Measurements from ENCODE around the gene TMCC3. TPM values are rescaled to one million over a fixed set of nuclear protein-coding genes. Genes with fewer than 3 reads are reported as not detected.
"Not testable (repeated sequence)": the region's sequence is repeated elsewhere in the genome, so short reads cannot be mapped to it uniquely, and the experiment has no call there.

TMCC3 gene
- total RNA-seq, 2 experiments from 2014 or later: 0.18 to 0.60 TPM

DNA sequence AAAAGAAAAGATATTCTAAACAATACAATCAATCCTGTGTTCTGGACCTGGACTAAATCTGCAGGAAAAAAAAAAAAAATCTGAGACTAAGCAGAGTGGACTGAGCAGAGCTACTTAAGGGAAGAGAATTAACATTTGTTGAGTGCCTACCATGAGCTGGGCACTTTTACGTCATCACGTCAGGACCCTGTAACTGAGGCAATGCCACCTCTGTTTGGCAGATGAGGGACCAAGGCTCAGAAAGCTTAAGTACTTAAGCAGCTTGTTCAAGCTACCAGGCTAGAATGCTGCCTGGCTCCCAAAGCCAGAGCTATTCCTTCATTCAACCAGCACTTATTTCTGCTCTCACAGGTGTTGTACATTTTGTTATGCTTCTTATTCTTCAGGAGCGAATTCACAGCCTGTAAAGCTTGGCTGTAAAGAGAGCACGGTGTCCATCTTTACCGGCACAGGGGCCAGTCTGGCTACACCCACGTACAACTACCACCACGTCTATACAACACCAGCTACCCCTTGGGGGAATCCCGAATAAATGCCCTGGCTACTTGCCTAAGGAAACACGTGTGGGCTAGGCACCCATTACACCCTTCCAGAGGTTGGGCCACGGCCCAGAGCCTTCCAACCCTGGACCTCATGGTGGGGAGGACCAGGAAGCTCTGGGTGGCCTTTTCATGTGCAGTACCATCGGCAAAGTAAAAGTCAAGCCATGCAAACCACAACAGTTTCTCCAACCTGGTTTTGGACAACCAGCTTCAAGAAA lies 27.0 kb downstream of the TMCC3 start:
- H3K4me3 Mint-ChIP-seq: no peak overlapping the region
- H3K36me3 Mint-ChIP-seq (ENCODE audit: low read depth): no peaks in the 10 kb centered on the region
- DNase-seq (no peak), ATAC-seq (no peak)
- no peak overlapping the region for H3K27ac Mint-ChIP-seq
- no peaks in the 10 kb centered on the region for H3K9me3 Mint-ChIP-seq (ENCODE audit: insufficient read depth)
- H3K4me1 Mint-ChIP-seq (ENCODE audit: low read depth): peaks cover 16% of the 10 kb centered on the region
- POLR2A ChIA-PET: interaction anchor here (1.1 kb wide), 1 partner anchor 380 kb away, joined by 3 read pairs; no protein-coding TSS in a partner anchor
- no peaks in the 10 kb centered on the region for H3K27me3 Mint-ChIP-seq (ENCODE audit: low read depth)
- CTCF ChIA-PET: interaction anchor here (1.0 to 1.2 kb wide), 2 partner anchors 13 to 19 kb away, joined by 3 to 4 read pairs; no protein-coding TSS in a partner anchor

DNA sequence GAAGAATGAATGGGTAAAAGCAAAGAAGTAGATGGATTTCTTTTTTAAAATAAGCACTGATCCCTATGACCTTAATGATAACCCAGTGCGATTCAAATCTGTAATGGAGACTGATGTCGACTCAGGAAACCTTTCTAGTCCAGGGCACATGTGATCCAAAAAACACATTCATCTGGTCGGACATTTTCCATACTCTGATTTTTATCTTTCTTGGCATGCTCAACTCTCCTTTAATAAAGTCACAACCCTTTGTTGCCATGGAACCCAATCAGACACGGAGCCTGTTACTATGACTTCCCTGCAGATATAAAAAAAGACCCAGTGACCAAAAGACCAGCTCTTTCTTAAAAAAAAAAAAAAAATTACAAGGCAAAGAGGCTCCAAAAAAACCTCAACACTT lies 27.9 kb downstream of the TMCC3 start:
- Mint-ChIP-seq H3K4me3 (peak overlapping the region; percentile 42), H3K27ac (peak overlapping the region; percentile 81), H3K27me3 (ENCODE audit: low read depth) (no peaks in the 10 kb centered on the region), H3K4me1 (ENCODE audit: low read depth) (peaks cover 16% of the 10 kb centered on the region), H3K9me3 (ENCODE audit: insufficient read depth) (no peaks in the 10 kb centered on the region), H3K36me3 (ENCODE audit: low read depth) (no peaks in the 10 kb centered on the region)
- DNase-seq: no peak
- ATAC-seq: no peak
- ChIA-PET POLR2A (no interaction called here), CTCF (interaction anchor here (1.0 to 1.2 kb wide), 2 partner anchors 14 to 18 kb away, joined by 3 to 4 read pairs; no protein-coding TSS in a partner anchor)

DNA sequence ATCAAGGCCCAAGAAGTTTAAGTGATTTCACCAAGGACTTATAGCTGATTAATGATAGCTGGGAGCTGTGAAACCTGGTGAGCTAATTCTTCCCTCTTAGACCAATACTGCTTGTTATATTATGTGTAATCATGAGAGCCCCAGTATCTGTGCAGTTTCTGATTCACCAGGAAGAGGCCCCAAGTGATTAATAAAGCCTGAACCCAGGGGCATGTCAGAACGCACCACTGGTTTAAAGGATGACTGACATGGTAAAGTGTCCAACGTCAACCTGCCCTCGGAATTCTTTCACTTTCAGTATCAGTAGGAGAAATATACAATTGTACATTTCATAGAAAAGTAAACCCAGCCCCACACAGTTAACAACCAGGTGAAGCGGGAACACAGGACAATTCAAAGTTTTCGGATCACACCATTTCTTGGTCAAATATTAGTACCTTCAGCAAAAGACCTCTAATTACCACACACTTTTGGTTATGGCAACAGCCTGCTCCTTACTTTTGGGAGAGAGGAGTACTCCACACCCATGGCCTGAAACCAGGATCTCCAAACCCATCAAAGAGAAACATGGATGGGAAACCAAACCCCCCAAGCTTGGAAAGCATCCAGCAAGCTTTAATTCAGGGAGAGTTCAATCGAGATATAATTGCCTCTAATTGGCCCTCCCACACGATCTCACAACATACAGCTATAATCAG lies 28.5 kb downstream of the TMCC3 start:
- H3K9me3 Mint-ChIP-seq (ENCODE audit: insufficient read depth): no peaks in the 10 kb centered on the region
- no peaks in the 10 kb centered on the region for H3K27me3 Mint-ChIP-seq (ENCODE audit: low read depth)
- peak overlapping the region; percentile 81 for H3K27ac Mint-ChIP-seq
- CTCF ChIA-PET: interaction anchor here (0.7 to 0.9 kb wide), 2 partner anchors 26 to 493 kb away, joined by 3 to 4 read pairs; no protein-coding TSS in a partner anchor
- H3K4me1 Mint-ChIP-seq (ENCODE audit: low read depth): peaks cover 16% of the 10 kb centered on the region
- no peaks in the 10 kb centered on the region for H3K36me3 Mint-ChIP-seq (ENCODE audit: low read depth)
- ATAC-seq (peak; percentile 96), DNase-seq (peak; percentile 62)
- H3K4me3 Mint-ChIP-seq: peak overlapping the region; percentile 42
- POLR2A ChIA-PET: interaction anchor here (0.9 kb wide), 1 partner anchor 442 kb away, joined by 3 read pairs; no protein-coding TSS in a partner anchor

DNA sequence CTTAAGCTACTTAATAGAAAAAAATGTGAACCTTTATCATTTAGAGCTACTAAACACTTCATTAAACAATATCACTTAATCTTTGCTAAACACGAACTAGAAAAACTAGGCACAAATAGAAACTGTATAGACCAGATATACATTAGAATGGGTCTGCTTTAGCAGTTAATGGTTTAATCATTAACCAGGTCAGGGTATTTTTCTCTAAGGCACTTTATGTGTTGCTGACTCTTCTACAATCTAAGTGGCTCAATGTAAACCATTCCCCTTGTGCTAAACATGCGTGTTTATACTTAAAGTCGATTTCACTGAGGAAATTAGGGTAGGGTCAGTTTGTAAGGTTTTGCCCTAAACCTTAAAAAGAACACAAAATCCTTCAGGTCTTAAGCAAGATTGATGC lies 29.7 kb downstream of the TMCC3 start:
- Mint-ChIP-seq H3K4me3 (no peak overlapping the region), H3K36me3 (ENCODE audit: low read depth) (no peaks in the 10 kb centered on the region), H3K27ac (no peak overlapping the region), H3K27me3 (ENCODE audit: low read depth) (no peaks in the 10 kb centered on the region), H3K4me1 (ENCODE audit: low read depth) (peaks cover 16% of the 10 kb centered on the region), H3K9me3 (ENCODE audit: insufficient read depth) (no peaks in the 10 kb centered on the region)
- ChIA-PET POLR2A (no interaction called here), CTCF (no interaction called here)
- DNase-seq: no peak
- ATAC-seq: no peak

DNA sequence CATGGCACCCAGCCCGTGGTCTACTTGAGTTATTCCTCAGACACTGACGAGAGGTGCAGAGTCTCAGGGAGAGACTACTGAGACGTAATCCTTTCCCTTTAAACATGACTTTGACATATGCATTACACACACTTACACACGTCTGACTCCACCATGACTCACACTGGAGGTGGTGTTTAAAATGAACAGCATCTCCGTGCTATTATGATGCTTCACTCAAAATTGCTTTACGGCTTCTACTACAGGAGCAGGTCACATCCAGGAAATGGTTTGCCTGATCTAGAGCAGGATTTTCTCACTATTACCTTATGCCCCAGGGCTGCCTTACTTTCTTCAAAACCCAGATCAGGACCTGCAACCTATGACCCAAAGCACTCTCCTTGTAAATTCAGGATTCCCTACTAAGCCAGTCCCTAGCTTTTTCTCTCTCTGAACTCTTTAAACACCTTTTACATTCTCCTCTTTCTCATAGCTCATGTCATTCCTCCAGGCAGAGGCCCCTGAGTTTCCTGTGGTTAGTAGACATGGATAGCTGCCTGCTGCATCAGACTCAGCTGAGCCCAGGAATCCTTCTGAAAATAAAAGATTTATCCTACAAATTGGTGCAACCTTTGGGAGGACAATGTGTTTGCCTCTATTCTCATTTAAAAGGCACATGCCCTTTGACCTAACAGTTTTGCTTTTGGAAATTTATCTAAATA lies 31.2 kb downstream of the TMCC3 start:
- no peaks in the 10 kb centered on the region for H3K9me3 Mint-ChIP-seq (ENCODE audit: insufficient read depth)
- no peak overlapping the region for H3K27ac Mint-ChIP-seq
- no peaks in the 10 kb centered on the region for H3K36me3 Mint-ChIP-seq (ENCODE audit: low read depth)
- DNase-seq (no peak), ATAC-seq (no peak)
- peaks cover 3% of the 10 kb centered on the region for H3K27me3 Mint-ChIP-seq (ENCODE audit: low read depth)
- CTCF ChIA-PET: interaction anchor here (1.4 kb wide), 1 partner anchor 15 kb away, joined by 5 read pairs; no protein-coding TSS in a partner anchor
- H3K4me3 Mint-ChIP-seq: no peak overlapping the region
- POLR2A ChIA-PET: no interaction called here
- H3K4me1 Mint-ChIP-seq (ENCODE audit: low read depth): peaks cover 16% of the 10 kb centered on the region

DNA sequence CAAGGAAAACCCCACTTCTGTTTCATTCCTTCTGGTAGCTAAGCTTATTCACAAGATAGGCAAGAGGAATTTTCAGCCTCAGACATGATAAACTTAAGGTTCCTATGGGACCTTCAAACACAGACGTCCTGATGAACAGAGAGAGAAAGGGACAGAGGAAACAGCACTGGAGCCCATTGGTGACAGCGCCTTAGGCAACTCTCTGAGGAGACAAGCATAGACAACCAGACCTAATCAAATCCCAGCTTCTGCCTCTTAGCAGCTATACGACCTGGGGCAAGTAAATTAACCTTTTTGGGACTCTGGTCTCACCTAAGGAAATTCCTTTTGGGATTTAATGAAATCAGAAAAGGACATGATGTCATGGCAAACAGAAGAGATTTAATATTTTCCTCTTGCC lies 33.3 kb downstream of the TMCC3 start:
- ATAC-seq: no peak
- peaks cover 3% of the 10 kb centered on the region for H3K27me3 Mint-ChIP-seq (ENCODE audit: low read depth)
- CTCF ChIA-PET: no interaction called here

DNA sequence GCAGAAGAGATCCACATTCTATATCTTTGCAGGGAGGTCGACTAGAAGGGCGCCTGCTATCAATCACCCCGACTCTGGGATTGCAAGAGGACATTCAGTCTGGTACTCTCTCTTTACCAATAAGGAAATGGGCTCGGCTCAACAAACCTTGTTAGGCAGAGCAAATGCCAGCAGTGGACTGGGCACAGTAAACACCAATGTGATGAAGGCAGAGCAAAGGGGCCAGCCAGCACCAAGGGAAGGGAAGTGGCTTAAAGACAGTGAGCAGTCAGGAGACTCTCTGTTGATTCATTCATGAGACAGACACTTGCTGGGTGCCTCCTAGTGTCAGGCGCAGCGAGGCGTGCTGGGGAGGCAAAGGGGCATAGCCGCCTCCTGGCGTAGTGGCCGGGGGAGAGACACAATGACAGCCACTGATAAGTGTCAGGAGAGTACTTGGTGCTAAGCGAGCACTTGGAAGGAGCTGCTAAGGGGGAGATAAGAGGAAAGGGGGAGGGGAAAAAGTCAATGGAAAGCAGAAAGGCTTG lies 34.1 kb downstream of the TMCC3 start:
- Mint-ChIP-seq H3K27me3 (ENCODE audit: low read depth) (peaks cover 3% of the 10 kb centered on the region), H3K27ac (no peak overlapping the region), H3K4me1 (ENCODE audit: low read depth) (peaks cover 3% of the 10 kb centered on the region), H3K36me3 (ENCODE audit: low read depth) (no peaks in the 10 kb centered on the region), H3K9me3 (ENCODE audit: insufficient read depth) (no peaks in the 10 kb centered on the region), H3K4me3 (no peak overlapping the region)
- ATAC-seq (no peak), DNase-seq (no peak)
- POLR2A ChIA-PET: no interaction called here
- CTCF ChIA-PET: no interaction called here

More for the DNA sequence above, 33.3 kb downstream of the TMCC3 start:
- H3K9me3 Mint-ChIP-seq (ENCODE audit: insufficient read depth): no peaks in the 10 kb centered on the region
- no peak overlapping the region for H3K4me3 Mint-ChIP-seq
- DNase-seq: no peak
- H3K27ac Mint-ChIP-seq: no peak overlapping the region
- no peaks in the 10 kb centered on the region for H3K36me3 Mint-ChIP-seq (ENCODE audit: low read depth)
- POLR2A ChIA-PET: no interaction called here
- peaks cover 11% of the 10 kb centered on the region for H3K4me1 Mint-ChIP-seq (ENCODE audit: low read depth)

DNA sequence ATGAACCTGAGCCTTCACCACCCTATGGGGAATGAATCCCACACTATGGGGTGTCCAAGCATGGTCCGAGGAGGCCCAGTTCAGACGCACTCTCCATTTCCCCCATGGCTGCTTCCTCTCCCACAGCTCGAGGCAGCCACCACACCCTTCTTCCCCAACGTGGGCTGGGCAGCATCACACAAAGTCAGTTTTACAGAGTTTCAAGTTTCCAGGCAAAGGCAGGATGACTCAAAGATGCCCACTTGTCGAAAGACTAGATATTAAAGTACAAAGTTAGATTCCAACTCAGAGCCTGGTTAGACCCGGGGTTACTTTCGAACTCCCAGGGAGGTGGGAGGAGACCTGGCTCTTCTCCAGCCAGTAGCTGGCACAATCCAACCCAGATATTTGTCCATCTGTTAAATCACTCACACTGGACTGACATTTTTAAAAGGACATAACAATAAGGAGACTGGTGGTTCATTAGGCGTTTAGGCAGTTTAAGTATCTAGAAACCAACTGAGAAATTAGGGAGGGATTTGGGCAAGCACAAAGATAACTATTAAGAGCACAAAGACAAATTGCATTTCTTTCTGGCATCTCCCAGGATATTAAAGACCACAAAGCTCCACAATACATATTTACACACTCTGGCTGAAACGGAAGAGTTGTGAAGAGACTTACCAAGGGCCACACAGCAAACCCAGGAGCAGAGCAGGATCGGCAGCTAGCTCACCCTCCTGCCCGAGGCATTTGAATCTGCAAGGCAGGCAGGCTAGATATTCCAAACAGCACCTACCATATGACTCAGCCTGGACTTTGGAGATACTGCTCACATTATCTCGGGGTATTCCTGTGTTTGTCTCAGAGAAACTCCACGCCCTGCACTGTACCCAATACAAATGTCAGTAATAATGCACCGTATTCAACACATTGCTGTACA lies 34.8 kb downstream of the TMCC3 start:
- H3K4me1 Mint-ChIP-seq (ENCODE audit: low read depth): no peaks in the 10 kb centered on the region
- H3K27ac Mint-ChIP-seq: no peak overlapping the region
- peaks cover 5% of the 10 kb centered on the region for H3K27me3 Mint-ChIP-seq (ENCODE audit: low read depth)
- ATAC-seq (no peak), DNase-seq (no peak)
- ChIA-PET CTCF (no interaction called here), POLR2A (no interaction called here)
- H3K4me3 Mint-ChIP-seq: no peak overlapping the region
- no peaks in the 10 kb centered on the region for H3K36me3 Mint-ChIP-seq (ENCODE audit: low read depth)
- no peaks in the 10 kb centered on the region for H3K9me3 Mint-ChIP-seq (ENCODE audit: insufficient read depth)

DNA sequence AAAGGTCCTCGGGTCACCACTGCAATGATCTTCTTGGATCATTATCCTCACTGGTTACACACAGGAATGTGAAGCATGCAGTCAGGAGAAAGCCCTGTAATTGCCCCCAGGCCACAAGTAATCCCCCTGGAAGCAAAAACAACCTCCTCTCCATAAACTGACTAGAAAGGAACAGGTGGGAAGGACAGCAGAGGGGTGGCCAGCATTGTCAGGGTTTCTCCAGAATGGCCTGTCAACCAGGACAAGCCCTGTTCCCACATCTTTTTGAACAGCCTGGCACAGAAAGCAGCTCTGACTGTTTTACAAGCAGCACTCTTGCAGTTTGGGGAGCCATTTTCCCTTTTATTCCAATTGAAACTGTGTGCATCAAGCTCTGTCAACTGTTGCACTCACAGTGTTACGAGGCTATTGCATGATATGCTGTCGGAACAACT lies 36.1 kb downstream of the TMCC3 start:
- ATAC-seq: no peak
- CTCF ChIA-PET: no interaction called here
- H3K4me3 Mint-ChIP-seq: no peak overlapping the region

DNA sequence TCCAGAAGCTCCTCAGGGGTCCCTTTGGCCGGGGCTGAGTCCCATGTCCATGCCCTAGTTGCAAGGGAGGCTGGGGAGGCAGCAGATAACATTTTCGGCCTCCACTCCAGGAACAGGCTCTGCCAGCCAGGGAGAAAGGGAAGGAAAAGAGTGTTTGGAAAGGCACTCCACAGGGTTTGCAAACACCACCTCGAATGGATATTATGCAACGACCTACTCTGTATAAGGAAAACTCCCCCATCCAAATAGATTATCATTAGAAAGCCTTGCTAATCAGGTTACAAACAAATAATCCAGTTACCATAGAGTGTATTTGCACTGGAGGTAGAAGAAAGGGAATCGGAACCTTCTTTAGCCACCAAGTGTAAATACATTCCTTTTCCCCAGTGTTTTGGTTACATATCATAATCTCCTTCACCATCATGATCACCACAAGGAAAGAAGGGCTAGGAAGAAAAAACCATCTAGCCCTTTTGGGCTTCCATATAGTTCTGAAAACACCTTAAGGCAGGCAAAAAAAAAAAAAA lies 40.4 kb downstream of the TMCC3 start:
- ATAC-seq (no peak), DNase-seq (no peak)
- Mint-ChIP-seq H3K4me1 (ENCODE audit: low read depth) (no peaks in the 10 kb centered on the region), H3K4me3 (no peak overlapping the region), H3K27ac (no peak overlapping the region), H3K27me3 (ENCODE audit: low read depth) (peaks cover 20% of the 10 kb centered on the region), H3K9me3 (ENCODE audit: insufficient read depth) (no peaks in the 10 kb centered on the region), H3K36me3 (ENCODE audit: low read depth) (no peaks in the 10 kb centered on the region)
- POLR2A ChIA-PET: no interaction called here
- CTCF ChIA-PET: no interaction called here

More for the DNA sequence above, 36.1 kb downstream of the TMCC3 start:
- no peaks in the 10 kb centered on the region for H3K9me3 Mint-ChIP-seq (ENCODE audit: insufficient read depth)
- H3K36me3 Mint-ChIP-seq (ENCODE audit: low read depth): no peaks in the 10 kb centered on the region
- DNase-seq: no peak
- no peaks in the 10 kb centered on the region for H3K4me1 Mint-ChIP-seq (ENCODE audit: low read depth)
- POLR2A ChIA-PET: interaction anchor here (0.5 kb wide), 1 partner anchor 1181 kb away, joined by 3 read pairs; no protein-coding TSS in a partner anchor
- peaks cover 10% of the 10 kb centered on the region for H3K27me3 Mint-ChIP-seq (ENCODE audit: low read depth)
- no peak overlapping the region for H3K27ac Mint-ChIP-seq

DNA sequence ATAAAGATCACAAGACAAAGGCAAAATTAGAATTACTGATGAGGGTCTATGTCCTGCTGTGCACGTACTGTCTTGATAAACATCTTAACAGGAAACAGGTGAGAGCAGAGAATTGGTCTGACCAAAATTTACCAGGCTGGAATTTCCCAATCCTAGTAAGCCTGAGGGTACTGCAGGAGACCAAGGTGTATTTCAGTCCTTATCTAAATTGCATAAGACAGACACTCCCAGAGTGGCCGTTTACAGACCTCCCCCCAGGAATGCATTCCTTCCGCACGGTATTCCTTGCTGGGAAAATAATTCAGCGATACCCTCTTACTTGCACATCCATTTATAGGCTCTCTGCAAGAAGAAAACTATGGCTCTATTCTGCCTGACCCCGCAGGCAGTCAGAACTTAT lies 43.5 kb downstream of the TMCC3 start:
- H3K36me3 Mint-ChIP-seq (ENCODE audit: low read depth); CTCF ChIA-PET; H3K27ac Mint-ChIP-seq; DNase-seq; ATAC-seq; H3K9me3 Mint-ChIP-seq (ENCODE audit: insufficient read depth); H3K4me3 Mint-ChIP-seq; POLR2A ChIA-PET; H3K4me1 Mint-ChIP-seq (ENCODE audit: low read depth): not testable (repeated sequence)
- peaks cover 25% of the 10 kb centered on the region for H3K27me3 Mint-ChIP-seq (ENCODE audit: low read depth)

Measured in activated CD8-positive, alpha-beta T cell treated with anti-CD3 and anti-CD28 coated beads, Interleukin-2, amount 10 ng/mL, durations not matched to agents 7 days and 5 days (primary cell).